NT2/D1 (cell line): ENCODE data around the gene EML1.
"Not testable (repeated sequence)": the region's sequence is repeated elsewhere in the genome, so short reads cannot be mapped to it uniquely, and the experiment has no call there.

Experiments
- DNase-seq: peaks from one replicate; pipeline ENCODE4 v3.0.0-alpha.2; 2011; ENCODE audit warnings: low read depth, low spot score
- H3K27me3 ChIP-seq: 2 replicates; pipeline ENCODE4 v1.6.0; 2011; ENCODE audit warnings: mild to moderate bottlenecking; ENCODE audit not compliant: insufficient read length, insufficient read depth
- H3K36me3 ChIP-seq: 2 replicates; pipeline ENCODE4 v1.6.1; 2011; ENCODE audit warnings: mild to moderate bottlenecking, low read length, mixed read lengths; ENCODE audit not compliant: insufficient read depth, insufficient read length
- H3K4me1 ChIP-seq: 2 replicates; pipeline ENCODE4 v1.5.1; 2011; ENCODE audit not compliant: insufficient read depth, insufficient read length
- H3K4me3 ChIP-seq: 2 replicates; pipeline ENCODE4 v1.5.1; 2011; ENCODE audit warnings: low read depth; ENCODE audit not compliant: insufficient read length
- H3K9ac ChIP-seq: 2 replicates; pipeline ENCODE4 v1.6.0; 2011; ENCODE audit warnings: low read depth; ENCODE audit not compliant: insufficient read length
- H3K9me3 ChIP-seq: 2 replicates; pipeline ENCODE4 v1.5.1; 2011; ENCODE audit warnings: mild to moderate bottlenecking, low read length; ENCODE audit not compliant: insufficient read depth
- SUZ12 ChIP-seq: IDR thresholded peaks from 2 replicates; pipeline ENCODE4 v1.6.1; 2011; ENCODE audit not compliant: insufficient read length, insufficient read depth; ENCODE audit errors: extremely low read depth
- YY1 ChIP-seq: IDR thresholded peaks from 2 replicates; pipeline ENCODE4 v1.6.1; 2011; ENCODE audit not compliant: insufficient read length, insufficient read depth
- ZNF274 ChIP-seq: IDR thresholded peaks from 2 replicates; pipeline ENCODE4 v1.6.1; 2011; ENCODE audit warnings: mild to moderate bottlenecking, low read depth, low read length

EML1 gene

DNA sequence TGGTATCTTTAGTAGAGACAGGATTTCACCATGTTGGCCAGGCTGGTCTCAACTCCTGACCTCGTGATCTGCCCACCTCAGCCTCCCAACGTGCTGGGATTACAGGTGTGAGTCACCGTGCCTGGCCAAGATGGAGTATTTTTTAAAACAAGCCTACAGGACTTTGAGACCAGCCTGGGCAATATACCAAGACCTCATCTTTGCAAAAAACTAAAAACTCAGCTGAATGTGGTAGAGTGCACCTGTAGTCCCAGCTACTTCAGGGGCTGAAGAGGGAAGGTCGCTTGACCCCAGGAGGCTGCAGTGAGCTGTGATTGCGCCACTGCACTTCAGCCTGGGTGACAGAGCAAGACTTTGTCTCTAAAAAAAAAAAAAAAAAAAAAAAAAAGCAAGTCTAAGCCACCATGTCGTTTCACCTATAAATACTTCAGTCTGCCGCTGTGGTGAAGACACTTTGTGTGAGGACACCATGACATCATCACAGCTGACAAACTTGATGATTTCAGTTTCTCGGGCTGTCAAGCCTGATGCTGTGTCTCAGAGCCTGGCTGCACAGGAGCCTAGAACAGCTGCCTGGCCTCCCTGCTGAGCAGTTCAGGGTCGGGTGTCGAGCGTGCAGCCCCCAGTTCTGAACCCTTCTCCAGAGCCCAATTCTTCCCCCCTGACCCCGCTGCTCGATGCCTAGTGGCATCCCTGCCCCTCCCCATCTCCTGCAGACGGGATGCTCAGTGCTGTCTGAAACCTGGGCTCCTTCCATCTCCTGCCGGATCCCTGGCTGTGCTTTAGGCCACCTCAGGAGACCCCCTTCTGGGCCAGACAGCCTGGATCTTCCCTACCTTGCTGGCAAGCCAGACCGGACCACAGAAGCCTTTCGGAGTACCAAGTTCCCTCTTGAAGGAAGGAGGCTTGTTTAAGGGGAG is 152.8 kb downstream of the EML1 start:
- Histone ChIP-seq H3K27me3 (no peaks in the 10 kb centered on the region), H3K4me1 (peaks cover 4% of the 10 kb centered on the region), H3K9me3 (no peaks in the 10 kb centered on the region), H3K36me3 (peaks cover 23% of the 10 kb centered on the region), H3K9ac (no peak overlapping the region), H3K4me3 (no peak overlapping the region)
- no peak for DNase-seq
- TF ChIP-seq ZNF274 (no peak), SUZ12 (no peak), YY1 (no peak)

DNA sequence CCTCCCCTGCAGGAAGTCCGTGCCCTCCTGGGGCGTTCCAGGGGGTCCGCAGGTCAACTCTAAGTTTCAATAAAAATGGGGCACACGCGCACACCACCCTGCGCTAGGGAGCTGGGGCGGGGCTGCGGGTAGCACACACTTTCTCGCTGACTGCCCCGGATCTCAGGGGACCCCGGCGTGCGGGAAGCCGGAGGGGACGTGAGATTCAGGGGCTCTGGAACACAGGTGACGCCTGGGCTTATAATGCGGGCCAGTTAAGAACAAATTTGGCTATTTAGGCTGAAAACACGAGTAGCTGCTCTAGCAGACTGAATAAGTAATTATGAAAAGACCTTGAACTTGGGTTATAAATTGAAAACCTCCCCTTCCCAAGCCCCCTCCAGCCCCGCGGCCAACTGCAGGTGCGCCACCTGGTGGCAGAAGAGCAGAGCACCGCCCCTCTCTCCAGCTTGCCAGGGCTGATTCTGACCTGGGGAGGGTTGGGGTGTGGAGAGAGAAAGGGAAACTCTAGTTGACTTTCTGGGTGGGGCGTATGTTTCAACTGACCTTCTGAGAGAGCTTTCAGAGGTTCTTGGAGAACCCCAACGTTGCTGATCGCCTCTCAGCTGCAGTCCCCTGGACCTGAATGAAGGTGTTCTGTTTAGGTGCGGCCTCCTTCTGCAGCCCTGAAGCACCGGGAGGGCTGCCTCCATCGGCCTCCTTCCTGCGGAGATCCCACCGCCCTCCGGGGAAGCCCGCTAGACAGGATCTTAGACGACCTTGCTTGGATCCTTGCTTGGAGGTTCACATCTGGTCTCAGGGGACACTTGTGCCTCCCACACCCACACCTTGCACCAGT is 153.7 kb downstream of the EML1 start:
- H3K36me3 ChIP-seq: peaks cover 18% of the 10 kb centered on the region
- DNase-seq: no peak
- TF ChIP-seq ZNF274: no peak
- TF ChIP-seq YY1: no peak
- TF ChIP-seq SUZ12: no peak
- no peak overlapping the region for H3K9ac ChIP-seq
- H3K9me3 ChIP-seq: no peaks in the 10 kb centered on the region
- no peaks in the 10 kb centered on the region for H3K27me3 ChIP-seq
- no peak overlapping the region for H3K4me3 ChIP-seq
- peaks cover 5% of the 10 kb centered on the region for H3K4me1 ChIP-seq

DNA sequence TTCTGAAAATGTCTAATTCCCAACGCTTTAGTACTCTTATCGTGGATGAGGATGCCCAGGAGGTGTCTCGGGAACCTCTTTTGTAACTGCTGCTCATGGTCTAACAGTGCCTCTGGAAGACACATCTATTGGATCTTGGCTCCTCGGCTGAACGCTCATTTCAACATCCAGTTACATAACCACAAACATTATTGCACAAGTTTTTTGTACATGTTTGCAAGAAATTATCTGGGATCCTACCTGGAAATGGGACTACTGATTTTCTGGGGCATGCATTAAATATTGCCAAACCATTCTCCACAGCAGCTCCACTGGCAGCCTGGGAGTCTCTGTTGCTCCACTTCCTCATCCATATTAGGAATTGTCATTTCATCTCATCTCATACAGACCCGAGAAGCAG is 154.5 kb downstream of the EML1 start:
- Histone ChIP-seq H3K4me3 (no peak overlapping the region), H3K9me3 (no peaks in the 10 kb centered on the region), H3K9ac (no peak overlapping the region), H3K4me1 (peaks cover 5% of the 10 kb centered on the region), H3K36me3 (peaks cover 11% of the 10 kb centered on the region), H3K27me3 (no peaks in the 10 kb centered on the region)
- TF ChIP-seq YY1: no peak
- TF ChIP-seq ZNF274: no peak
- no peak for TF ChIP-seq SUZ12
- DNase-seq: no peak

DNA sequence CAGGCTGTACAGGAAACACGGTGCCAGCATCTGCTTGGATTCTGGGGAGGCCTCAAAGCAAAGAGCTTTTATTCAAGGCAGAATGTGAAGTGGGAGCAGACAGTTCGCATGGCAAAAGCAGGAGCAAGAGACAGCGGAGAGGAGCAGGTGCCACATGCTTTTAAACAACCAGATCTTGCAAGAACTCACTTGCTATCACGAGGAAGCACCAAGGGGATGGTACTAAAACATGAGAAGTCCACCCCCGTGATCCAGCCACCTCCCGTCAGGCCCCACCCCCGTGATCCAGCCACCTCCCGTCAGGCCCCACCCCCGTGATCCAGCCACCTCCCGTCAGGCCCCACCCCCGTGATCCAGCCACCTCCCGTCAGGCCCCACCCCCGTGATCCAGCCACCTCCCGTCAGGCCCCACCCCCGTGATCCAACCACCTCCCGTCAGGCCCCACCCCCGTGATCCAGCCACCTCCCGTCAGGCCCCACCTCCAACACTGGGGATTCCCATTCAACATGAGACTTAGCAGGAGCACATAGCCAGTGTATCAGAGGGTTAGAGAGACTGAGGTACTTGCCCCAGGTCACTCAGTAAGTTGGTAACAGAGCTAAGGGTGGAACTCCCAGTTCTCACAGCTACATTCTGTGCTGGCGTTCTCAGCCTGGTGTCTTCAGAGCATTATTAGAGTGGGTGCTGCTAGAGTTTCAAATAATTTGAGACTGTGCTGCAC is 156.0 kb downstream of the EML1 start:
- H3K4me1 ChIP-seq, H3K4me3 ChIP-seq, H3K9me3 ChIP-seq, H3K36me3 ChIP-seq, H3K27me3 ChIP-seq, H3K9ac ChIP-seq, DNase-seq: not testable (repeated sequence)

DNA sequence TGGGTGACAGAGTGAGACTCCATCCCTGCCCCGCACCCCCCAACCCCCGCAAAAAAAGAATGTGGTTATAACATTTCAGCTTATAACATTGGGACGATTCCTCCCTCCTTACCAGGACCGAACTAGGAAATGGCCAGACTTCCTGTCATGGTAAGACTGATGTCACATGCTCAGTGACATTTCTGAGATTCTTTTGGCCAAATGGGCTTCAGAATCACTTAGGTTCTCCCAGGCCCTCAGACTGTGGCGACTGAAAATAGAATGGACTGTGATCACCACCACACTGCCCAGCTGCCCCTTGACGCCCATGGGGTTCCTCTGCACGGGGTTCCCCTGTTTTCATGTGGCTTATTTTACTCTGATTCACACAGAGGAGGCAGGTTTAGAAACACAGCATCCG is 157.0 kb downstream of the EML1 start:
- TF ChIP-seq YY1: no peak

DNA sequence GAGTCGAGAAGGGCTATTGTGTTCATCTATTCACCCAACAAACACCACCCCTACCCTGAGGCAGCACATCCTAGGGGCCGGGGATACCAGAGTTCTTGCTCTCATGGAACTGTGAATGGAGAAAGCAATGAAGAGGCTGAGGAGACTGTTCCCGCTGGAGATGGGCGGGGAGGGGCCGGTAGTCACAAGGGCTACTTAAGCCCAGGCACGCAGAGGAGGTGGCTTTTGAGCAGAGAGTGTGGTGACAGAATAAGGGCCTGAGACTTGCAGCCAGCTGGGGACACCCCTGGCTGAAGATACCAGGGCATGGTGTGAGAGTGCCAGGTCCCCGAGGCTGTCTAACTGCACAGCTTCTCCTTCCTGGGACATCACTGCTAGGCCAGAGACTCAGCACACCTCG is 157.9 kb downstream of the EML1 start:
- no peak for DNase-seq
- no peak overlapping the region for H3K9ac ChIP-seq
- no peaks in the 10 kb centered on the region for H3K27me3 ChIP-seq
- no peak overlapping the region for H3K4me3 ChIP-seq
- H3K4me1 ChIP-seq: peaks cover 5% of the 10 kb centered on the region
- no peak for TF ChIP-seq YY1
- H3K36me3 ChIP-seq: no peaks in the 10 kb centered on the region
- H3K9me3 ChIP-seq: no peaks in the 10 kb centered on the region

More for the DNA sequence above, 157.0 kb downstream of the EML1 start:
- Histone ChIP-seq H3K4me3 (no peak overlapping the region), H3K4me1 (peaks cover 5% of the 10 kb centered on the region), H3K36me3 (no peaks in the 10 kb centered on the region), H3K9me3 (no peaks in the 10 kb centered on the region), H3K27me3 (no peaks in the 10 kb centered on the region), H3K9ac (no peak overlapping the region)
- DNase-seq: no peak

DNA sequence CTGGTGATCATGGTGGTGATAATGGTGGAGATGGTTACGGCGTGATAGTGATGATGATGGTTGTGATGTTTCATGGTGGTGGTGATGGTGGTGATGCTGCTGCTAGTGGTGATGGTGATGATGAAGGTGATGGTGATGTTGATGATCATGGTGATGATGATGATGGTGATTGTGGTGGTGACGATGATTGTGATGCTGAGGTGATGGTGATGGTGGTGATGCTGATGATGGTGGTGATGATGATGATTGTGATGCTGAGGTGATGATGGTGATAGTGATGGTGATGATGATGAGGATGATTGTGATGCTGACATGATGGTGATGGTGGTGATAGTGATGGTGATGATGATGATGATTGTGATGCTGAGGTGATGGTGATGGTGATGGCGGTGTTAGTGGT is 158.8 kb downstream of the EML1 start:
- no peak for DNase-seq
- Histone ChIP-seq H3K9ac (no peak overlapping the region), H3K27me3 (no peaks in the 10 kb centered on the region), H3K4me1 (peaks cover 5% of the 10 kb centered on the region), H3K4me3 (no peak overlapping the region), H3K9me3 (no peaks in the 10 kb centered on the region), H3K36me3 (no peaks in the 10 kb centered on the region)
- TF ChIP-seq YY1 (no peak), SUZ12 (no peak), ZNF274 (no peak)
